Endothelial cell of umbilical vein (primary cell): Measurements from ENCODE around the gene GLIS2. TPM values are rescaled to one million over a fixed set of nuclear protein-coding genes. Genes with fewer than 3 reads are reported as not detected.

Experiments used
- BruUV-seq: library from RNA; stranded (reverse); fragments of 400-500 nt; replicated peaks from 2 replicates; lab custom pipeline; 2021; lab: Mats Ljungman, UMichigan
- CTCF ChIA-PET: fragments of 300-600, 350-600 bp; sonication (Branson Sonifier 250); formaldehyde crosslinking; loops from one replicate; lab custom pipeline; 2021; ENCODE audit warnings: antibody characterized with exemption, inconsistent platforms; lab: Charles Lee
- POLR2A ChIA-PET: fragments of 300-600, 350-600 bp; sonication (Branson Sonifier 250); formaldehyde crosslinking; loops from one replicate; lab custom pipeline; 2021; ENCODE audit warnings: antibody characterized with exemption, inconsistent platforms; lab: Charles Lee
- DNase-seq: peaks from one replicate; pipeline ENCODE4 v3.0.0-alpha.2; 2011; ENCODE audit warnings: low read depth, low spot score
- FAIRE-seq: peaks from 2 replicates; lab custom pipeline; 2011; peaks lifted over from hg19 to GRCh38; lab: Jason Lieb, UNC
- H2AFZ ChIP-seq: 2 replicates; pipeline ENCODE4 v1.6.0; 2012; ENCODE audit warnings: low read depth, low read length, control low read depth, inconsistent platforms
- H3K27ac ChIP-seq: 2 replicates; pipeline ENCODE4 v1.5.1; 2011; ENCODE audit warnings: low read depth, mild to moderate bottlenecking, control low read depth, low read length, moderate library complexity; ENCODE audit not compliant: insufficient read depth
- H3K27me3 ChIP-seq, 2 experiments: 2 replicates each; pipeline versions ENCODE4 v1.6.0 to v1.6.1; 2011; ENCODE audit warnings: low read length in 2 of 2, mixed read lengths in 1 of 2; ENCODE audit not compliant: control insufficient read depth in 2 of 2, insufficient read depth in 2 of 2
- H3K36me3 ChIP-seq, 2 experiments: 2 replicates in 1 of 2; 3 replicates in 1 of 2; pipeline ENCODE4 v1.5.1; 2011; ENCODE audit warnings: low read length in 2 of 2, mild to moderate bottlenecking in 1 of 2, moderate library complexity in 1 of 2; ENCODE audit not compliant: control insufficient read depth in 2 of 2, insufficient read depth in 2 of 2; ENCODE audit errors: extremely low read depth in 1 of 2
- H3K4me1 ChIP-seq: 3 replicates; pipeline ENCODE4 v1.5.1; 2011; ENCODE audit warnings: mild to moderate bottlenecking, low read length; ENCODE audit not compliant: control insufficient read depth, insufficient read depth; ENCODE audit errors: extremely low read depth
- H3K4me2 ChIP-seq: 2 replicates; pipeline ENCODE4 v1.6.1; 2011; ENCODE audit warnings: low read length, control low read depth, mixed read lengths; ENCODE audit not compliant: insufficient read depth
- H3K4me3 ChIP-seq, 3 experiments: fragments of 200-600 bp in 1 of 3; sonication (generic), shearing (Covaris generic) in 1 of 3; replicated peaks in 1 of 3; 2 replicates each; pipeline ENCODE4 v1.5.1; 2011 to 2016; ENCODE audit warnings: control low read depth in 3 of 3, low read length in 3 of 3, mild to moderate bottlenecking in 2 of 3, inconsistent platforms in 1 of 3, low read depth in 1 of 3, moderate library complexity in 1 of 3; ENCODE audit not compliant: insufficient read depth in 1 of 3
- H3K79me2 ChIP-seq: 2 replicates; pipeline ENCODE4 v1.6.0; 2012; ENCODE audit warnings: low read length, inconsistent platforms; ENCODE audit not compliant: control insufficient read depth, insufficient read depth
- H3K9ac ChIP-seq: replicated peaks from 2 replicates; pipeline ENCODE3; 2011; ENCODE audit warnings: low read length, control low read depth; ENCODE audit not compliant: insufficient read depth; ENCODE audit errors: extremely low read depth
- H3K9me1 ChIP-seq: replicated peaks from 3 replicates; pipeline ENCODE4 v1.6.0; 2011; ENCODE audit warnings: mild to moderate bottlenecking, low read length; ENCODE audit not compliant: control insufficient read depth, insufficient read depth; ENCODE audit errors: extremely low read depth
- H3K9me3 ChIP-seq: replicated peaks from 2 replicates; pipeline ENCODE4 v1.5.1; 2012; ENCODE audit warnings: low read length, inconsistent platforms; ENCODE audit not compliant: control insufficient read depth, insufficient read depth
- H4K20me1 ChIP-seq: replicated peaks from 2 replicates; pipeline ENCODE3; 2011; ENCODE audit warnings: mild to moderate bottlenecking, low read length; ENCODE audit not compliant: control insufficient read depth, insufficient read depth; ENCODE audit errors: extremely low read depth
- CTCF ChIP-seq, 2 donors: IDR thresholded peaks; 1 replicate in 1 of 2; 2 replicates in 1 of 2; pipeline ENCODE4 v1.5.1; 2011; ENCODE audit warnings: low read length in 2 of 2, mild to moderate bottlenecking in 2 of 2, moderate library complexity in 2 of 2, control low read depth in 1 of 2, inconsistent platforms in 1 of 2, low read depth in 1 of 2; ENCODE audit not compliant: insufficient read depth in 1 of 2; ENCODE audit errors: extremely low read depth in 1 of 2
- EZH2 ChIP-seq: IDR thresholded peaks from 2 replicates; pipeline ENCODE4 v1.6.1; 2012; ENCODE audit warnings: borderline replicate concordance, low read depth, mild to moderate bottlenecking, moderate library complexity, low read length, inconsistent platforms; ENCODE audit not compliant: severe bottlenecking
- FOS ChIP-seq: IDR thresholded peaks from 2 replicates; pipeline ENCODE4 v1.6.1; 2011; ENCODE audit warnings: mild to moderate bottlenecking, low read length, moderate library complexity, borderline replicate concordance; ENCODE audit not compliant: insufficient read depth
- GATA2 ChIP-seq: IDR thresholded peaks from 2 replicates; pipeline ENCODE4 v1.7.0; 2011; ENCODE audit warnings: low read depth, mild to moderate bottlenecking, moderate library complexity, mixed read lengths, low read length; ENCODE audit not compliant: insufficient read length, insufficient read depth
- JUN ChIP-seq: IDR thresholded peaks from 2 replicates; pipeline ENCODE4 v1.6.1; 2011; ENCODE audit warnings: borderline replicate concordance, low read depth; ENCODE audit not compliant: insufficient read length, insufficient read depth
- MAX ChIP-seq: IDR thresholded peaks from 2 replicates; pipeline ENCODE4 v1.6.1; 2011; ENCODE audit not compliant: insufficient read depth, insufficient read length
- MYC ChIP-seq: IDR thresholded peaks from one replicate; pipeline ENCODE4 v1.6.1; 2011; ENCODE audit warnings: mild to moderate bottlenecking, low read depth, low read length
- POLR2A ChIP-seq: IDR thresholded peaks from 2 replicates; pipeline ENCODE4 v1.6.1; 2012; ENCODE audit warnings: low read depth, mild to moderate bottlenecking, control low read depth, low read length
- POLR2AphosphoS5 ChIP-seq: IDR thresholded peaks from 2 replicates; pipeline ENCODE4 v1.6.1; 2012; ENCODE audit warnings: low read depth, mild to moderate bottlenecking, control low read depth, low read length, moderate library complexity; ENCODE audit not compliant: insufficient read depth
- dilution Hi-C: fragments of 300-500 bp; cut with MboI; formaldehyde crosslinking; loops from one replicate; pipeline ENCODE4 v1.15.0; 2019; ENCODE audit warnings: low sequenced_read_pairs; ENCODE audit not compliant: extremely low pct_ligation_motif_present
- intact Hi-C: fragments of 100-400 bp; cut with micrococcal nuclease; formaldehyde crosslinking; loops from one replicate; pipeline ENCODE4 v1.10.0; 2022
- polyA plus RNA-seq, 4 experiments: library from polyadenylated mRNA; depleted of rRNA in 3 of 4; stranded (reverse) in 3 of 4; unstranded in 1 of 4; fragments of >200 nt; gene quantifications; 2 replicates each; pipeline versions ENCODE4 v1.2.1 to v1.2.3, GENCODE V29; 2011 to 2012; ENCODE audit warnings: missing spikeins in 1 of 4
- total RNA-seq: library from RNA; stranded (reverse); gene quantifications from 2 replicates; pipeline ENCODE4 v1.2.3, GENCODE V29; 2021

GLIS2 gene
- total and polyA plus RNA-seq, 2 donors (not counting 3 experiments of a cell fraction or from before 2014, with no cell fraction given) = 4.6 to 10.1 TPM

- intact Hi-C loops (no loop called here), dilution Hi-C loops (no loop called here)
- Histone ChIP-seq H3K9me1 (no peaks in the 10 kb centered on the region), H3K4me2 (no peak overlapping the region), H3K27ac (no peak overlapping the region), H2AFZ (no peak overlapping the region), H3K36me3 (peaks cover 0 to 29% of the 10 kb centered on the region in 2 experiments), H3K9me3 (no peaks in the 10 kb centered on the region), H4K20me1 (no peaks in the 10 kb centered on the region), H3K4me3 (no peak overlapping the region), H3K79me2 (no peaks in the 10 kb centered on the region), H3K4me1 (no peaks in the 10 kb centered on the region), H3K9ac (no peak overlapping the region), H3K27me3 (no peaks in the 10 kb centered on the region)
- ChIA-PET CTCF (interaction anchor here (1.8 to 5.6 kb wide), 2 partner anchors 32 to 42 kb away, joined by 3 to 102 read pairs; no protein-coding TSS in a partner anchor), POLR2A (no interaction called here)
- TF ChIP-seq CTCF (IDR thresholded peaks at IDR 0.05; ENCODE audit: extremely low read depth in 1 of 2, insufficient read depth in 1 of 2, low read depth in 1 of 2, low read length in 2 of 2) = no peak
- no peak for TF ChIP-seq JUN
- TF ChIP-seq POLR2AphosphoS5 = no peak
- FAIRE-seq (no peak), DNase-seq (no peak)
- no TSS peak for BruUV-seq
Measured at GRCh38 chr16:4361033-4361943, 45.4 kb downstream of the GLIS2 start.

GRCh38 chr16:4361944-4362311, 46.1 kb downstream of the GLIS2 start:
- no peak for FAIRE-seq
- Histone ChIP-seq H4K20me1 (no peaks in the 10 kb centered on the region), H3K9me3 (no peaks in the 10 kb centered on the region), H3K4me2 (no peak overlapping the region), H3K4me3 (no peak overlapping the region), H3K79me2 (no peaks in the 10 kb centered on the region), H3K9ac (no peak overlapping the region), H3K27ac (no peak overlapping the region), H3K36me3 (peaks cover 0 to 26% of the 10 kb centered on the region in 2 experiments), H3K9me1 (no peaks in the 10 kb centered on the region), H3K4me1 (no peaks in the 10 kb centered on the region), H3K27me3 (no peaks in the 10 kb centered on the region), H2AFZ (no peak overlapping the region)
- intact Hi-C loops (no loop called here), dilution Hi-C loops (no loop called here)
- TF ChIP-seq POLR2A = no peak
- TF ChIP-seq CTCF (IDR thresholded peaks at IDR 0.05; ENCODE audit: extremely low read depth in 1 of 2, insufficient read depth in 1 of 2, low read depth in 1 of 2, low read length in 2 of 2) = no peak
- no peak for TF ChIP-seq GATA2
- TF ChIP-seq POLR2AphosphoS5 = no peak
- no peak for TF ChIP-seq FOS
- TF ChIP-seq MYC = no peak
- TF ChIP-seq MAX = no peak
- no peak for TF ChIP-seq JUN
- TF ChIP-seq EZH2 = no peak
- BruUV-seq = no TSS peak
- CTCF ChIA-PET = interaction anchor here (1.0 to 5.6 kb wide), 3 partner anchors 13 to 42 kb away, joined by 3 to 102 read pairs (median 3); no protein-coding TSS in a partner anchor
- DNase-seq = no peak
- POLR2A ChIA-PET = no interaction called here
